Measurements from ENCODE around the gene DNMT1.
"Not testable (repeated sequence)": the region's sequence is repeated elsewhere in the genome, so short reads cannot be mapped to it uniquely, and the experiment has no call there.

DNA sequence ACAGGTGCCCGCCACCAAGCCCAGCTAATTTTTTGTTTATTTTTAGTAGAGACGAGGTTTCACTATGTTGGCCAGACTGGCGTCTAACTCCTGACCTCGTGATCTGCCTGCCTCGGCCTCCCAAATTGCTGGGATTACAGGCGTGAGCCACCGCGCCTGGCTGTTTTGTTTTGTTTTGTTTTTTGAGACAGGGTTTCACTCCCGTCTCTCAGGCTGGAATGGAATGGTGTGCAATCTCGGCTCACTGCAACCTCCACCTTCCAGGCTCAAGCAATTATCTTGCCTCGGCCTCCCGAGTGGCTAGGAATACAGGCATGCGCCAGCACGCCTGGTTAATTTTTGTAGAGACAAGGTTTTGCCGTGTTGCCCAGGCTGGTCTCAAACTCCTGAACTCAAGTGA lies 5.3 kb upstream of the DNMT1 start:
- TF ChIP-seq, protein P1, sequence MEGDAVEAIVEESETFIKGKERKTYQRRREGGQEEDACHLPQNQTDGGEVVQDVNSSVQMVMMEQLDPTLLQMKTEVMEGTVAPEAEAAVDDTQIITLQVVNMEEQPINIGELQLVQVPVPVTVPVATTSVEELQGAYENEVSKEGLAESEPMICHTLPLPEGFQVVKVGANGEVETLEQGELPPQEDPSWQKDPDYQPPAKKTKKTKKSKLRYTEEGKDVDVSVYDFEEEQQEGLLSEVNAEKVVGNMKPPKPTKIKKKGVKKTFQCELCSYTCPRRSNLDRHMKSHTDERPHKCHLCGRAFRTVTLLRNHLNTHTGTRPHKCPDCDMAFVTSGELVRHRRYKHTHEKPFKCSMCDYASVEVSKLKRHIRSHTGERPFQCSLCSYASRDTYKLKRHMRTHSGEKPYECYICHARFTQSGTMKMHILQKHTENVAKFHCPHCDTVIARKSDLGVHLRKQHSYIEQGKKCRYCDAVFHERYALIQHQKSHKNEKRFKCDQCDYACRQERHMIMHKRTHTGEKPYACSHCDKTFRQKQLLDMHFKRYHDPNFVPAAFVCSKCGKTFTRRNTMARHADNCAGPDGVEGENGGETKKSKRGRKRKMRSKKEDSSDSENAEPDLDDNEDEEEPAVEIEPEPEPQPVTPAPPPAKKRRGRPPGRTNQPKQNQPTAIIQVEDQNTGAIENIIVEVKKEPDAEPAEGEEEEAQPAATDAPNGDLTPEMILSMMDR (IDR thresholded peaks at IDR 0.05) = not testable (repeated sequence)
- TF ChIP-seq POLR2A, POLR2AphosphoS5 (IDR thresholded peaks at IDR 0.05): not testable (repeated sequence)

Measured in suprapubic skin (tissue), 4 donors.